Vagina (tissue), 2 donors: ENCODE data around the gene GPR55. TPM values are rescaled to one million over a fixed set of nuclear protein-coding genes. Genes with fewer than 3 reads are reported as not detected.

Experiments used
- DNase-seq, 2 donors: peaks; one replicate each; pipeline ENCODE4 v3.0.0-alpha.2; 2017; ENCODE audit errors: extremely low spot score in 2 of 2
- H3K27ac ChIP-seq: fragments of 200-600 bp; sonication (generic); one replicate; pipeline ENCODE4 v1.5.1; 2019
- H3K27me3 ChIP-seq: fragments of 200-600 bp; sonication (generic); one replicate; pipeline ENCODE4 v1.5.1; 2019
- H3K36me3 ChIP-seq, 2 donors: fragments of 200-600 bp; sonication (generic); one replicate each; pipeline ENCODE4 v1.5.1; 2017 to 2019
- H3K4me1 ChIP-seq: fragments of 200-600 bp; sonication (generic); one replicate; pipeline ENCODE4 v1.5.1; 2019
- H3K4me3 ChIP-seq, 2 donors: fragments of 200-600 bp; sonication (generic); 1 replicate in 1 of 2; 2 replicates in 1 of 2; pipeline ENCODE4 v1.5.1; 2016 to 2019
- H3K9me3 ChIP-seq: fragments of 200-600 bp; sonication (generic); one replicate; pipeline ENCODE4 v1.5.1; 2019
- CTCF ChIP-seq, 3 experiments: fragments of 450-650 bp in 2 of 3; fragments of 200-600 bp in 1 of 3; sonication (generic) in 1 of 3; IDR thresholded peaks; one replicate each; pipeline ENCODE4 v1.5.1; 2017 to 2019; ENCODE audit warnings: antibody characterized with exemption in 3 of 3, mild to moderate bottlenecking in 2 of 3, moderate library complexity in 2 of 3
- POLR2A ChIP-seq, 2 donors: fragments of 450-650 bp; IDR thresholded peaks; one replicate each; pipeline ENCODE4 v1.6.1; 2017; ENCODE audit warnings: antibody characterized with exemption in 2 of 2, mild to moderate bottlenecking in 2 of 2, moderate library complexity in 2 of 2
- POLR2AphosphoS5 ChIP-seq, 2 donors: sonication (generic); formaldehyde crosslinking; IDR thresholded peaks; one replicate each; pipeline ENCODE4 v1.9.0; 2017; ENCODE audit warnings: antibody characterized with exemption in 2 of 2, mild to moderate bottlenecking in 2 of 2, low read depth in 1 of 2; ENCODE audit not compliant: insufficient read depth in 1 of 2
- intact Hi-C: fragments of 100-400 bp; cut with DNase I; formaldehyde crosslinking; loops from one replicate; pipeline ENCODE4 v1.15.1; 2023
- total RNA-seq: library from RNA; depleted of rRNA; stranded (reverse); fragments of >200 nt; gene quantifications from one replicate; pipeline ENCODE4 v1.2.3, GENCODE V29; 2016

Gene GPR55
- total RNA-seq, 1 donor from 2014 or later = 2.7 TPM

GRCh38 chr2:230877116-230877758 lies 47.8 kb downstream of the GPR55 start:
- intact Hi-C loops = no loop called here
- no peaks in the 10 kb centered on the region for H3K27me3 ChIP-seq
- TF ChIP-seq CTCF (IDR thresholded peaks at IDR 0.05) (no peak), POLR2A (IDR thresholded peaks at IDR 0.05) (no peak), POLR2AphosphoS5 (IDR thresholded peaks at IDR 0.05; ENCODE audit: insufficient read depth in 1 of 2, low read depth in 1 of 2) (no peak)
- no peak overlapping the region for H3K27ac ChIP-seq
- peak in 1 of 2 donors; percentile 94 for DNase-seq
- no peaks in the 10 kb centered on the region for H3K4me1 ChIP-seq
- peaks cover 0 to 17% of the 10 kb centered on the region in 2 donors for H3K36me3 ChIP-seq
- H3K9me3 ChIP-seq = no peaks in the 10 kb centered on the region
- no peak overlapping the region for H3K4me3 ChIP-seq

- H3K27ac ChIP-seq = no peak overlapping the region
- no peak for TF ChIP-seq CTCF (IDR thresholded peaks at IDR 0.05)
- intact Hi-C loops = no loop called here
- peaks cover 11% of the 10 kb centered on the region for H3K4me1 ChIP-seq
- DNase-seq = peak in 1 of 2 donors; percentile 84
- H3K27me3 ChIP-seq = no peaks in the 10 kb centered on the region
- H3K36me3 ChIP-seq = peaks cover 0 to 17% of the 10 kb centered on the region in 2 donors
- no peaks in the 10 kb centered on the region for H3K9me3 ChIP-seq
- no peak overlapping the region for H3K4me3 ChIP-seq
Measured at GRCh38 chr2:230875347-230876315, 49.4 kb downstream of the GPR55 start.

- Histone ChIP-seq H3K4me3 (no peak overlapping the region), H3K4me1 (peaks cover 18% of the 10 kb centered on the region), H3K36me3 (peaks cover 0 to 17% of the 10 kb centered on the region in 2 donors), H3K27ac (no peak overlapping the region), H3K9me3 (no peaks in the 10 kb centered on the region), H3K27me3 (no peaks in the 10 kb centered on the region)
- DNase-seq = no peak
- intact Hi-C loops = no loop called here
- TF ChIP-seq CTCF (IDR thresholded peaks at IDR 0.05) = no peak
- TF ChIP-seq POLR2AphosphoS5 (IDR thresholded peaks at IDR 0.05; ENCODE audit: insufficient read depth in 1 of 2, low read depth in 1 of 2) = no peak
- no peak for TF ChIP-seq POLR2A (IDR thresholded peaks at IDR 0.05)
Measured at GRCh38 chr2:230874876-230875275, 50.2 kb downstream of the GPR55 start.

GRCh38 chr2:230874456-230874855 lies 50.6 kb downstream of the GPR55 start:
- no peaks in the 10 kb centered on the region for H3K27me3 ChIP-seq
- peaks cover 0 to 17% of the 10 kb centered on the region in 2 donors for H3K36me3 ChIP-seq
- TF ChIP-seq POLR2AphosphoS5 (IDR thresholded peaks at IDR 0.05; ENCODE audit: insufficient read depth in 1 of 2, low read depth in 1 of 2) (no peak), CTCF (IDR thresholded peaks at IDR 0.05) (no peak), POLR2A (IDR thresholded peaks at IDR 0.05) (no peak)
- no peak for DNase-seq
- H3K4me1 ChIP-seq = peaks cover 21% of the 10 kb centered on the region
- intact Hi-C loops = no loop called here
- no peak overlapping the region for H3K4me3 ChIP-seq
- no peak overlapping the region for H3K27ac ChIP-seq
- no peaks in the 10 kb centered on the region for H3K9me3 ChIP-seq
